ENCODE data around the gene TNS2. TPM values are rescaled to one million over a fixed set of nuclear protein-coding genes. Genes with fewer than 3 reads are reported as not detected.

Gene TNS2
- total RNA-seq, 1 donor from 2014 or later: 18.3 TPM

DNA sequence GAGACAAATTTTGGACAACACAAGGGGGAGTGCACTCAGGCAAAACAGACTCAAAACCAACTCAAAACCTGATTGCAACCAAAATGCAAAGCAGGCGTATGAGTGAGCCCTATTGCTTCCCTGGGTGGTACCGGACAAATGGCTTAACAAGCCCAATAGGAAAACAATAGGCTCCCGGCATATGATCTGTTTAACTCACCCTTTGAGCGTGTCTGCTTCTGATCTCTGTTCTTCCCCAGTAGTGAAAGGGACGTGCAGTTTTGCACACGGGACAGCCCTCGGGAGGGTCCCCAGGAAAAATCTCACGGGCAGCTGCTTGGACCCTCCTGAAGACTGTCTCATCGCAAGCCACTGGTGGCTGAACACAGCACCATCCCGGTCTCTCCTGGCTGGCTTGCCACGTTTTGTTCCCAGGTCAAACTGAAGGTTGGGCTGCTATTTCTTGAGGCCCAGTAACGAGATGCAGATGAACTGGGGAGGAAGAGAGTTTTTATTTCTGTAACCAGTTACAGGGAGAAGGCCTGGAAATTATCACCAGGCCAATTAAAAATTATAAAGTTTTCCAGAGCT, 63.4 kb downstream of the TNS2 start:
- DNase-seq (ENCODE audit: low read depth): no peak

DNA sequence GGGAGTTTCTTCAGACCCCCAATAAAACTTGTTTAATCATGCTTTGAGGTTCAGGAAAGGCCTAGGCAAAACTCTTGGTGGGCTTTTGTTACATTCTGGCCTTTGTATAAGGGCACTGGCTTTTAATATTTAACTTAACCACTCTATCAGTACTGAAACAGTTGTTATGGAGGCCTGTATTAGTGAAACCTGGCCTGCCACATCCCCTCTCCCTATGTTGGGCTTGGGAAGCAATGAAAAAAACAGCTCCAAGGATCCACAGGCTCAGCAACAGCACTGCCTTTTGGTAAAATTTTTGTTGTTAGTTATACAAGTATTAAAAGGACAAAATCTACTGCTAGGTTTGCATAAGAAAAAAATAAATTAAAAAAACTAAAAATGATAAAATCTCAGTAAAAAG, 64.1 kb downstream of the TNS2 start:
- DNase-seq (ENCODE audit: low read depth): no peak

Other genes with a start within 250 kb of the TNS2 start
- gene KRT4, start 235.9 kb upstream of the TNS2 start, total RNA-seq: not detected in 2 replicates
- gene KRT79, start 215.8 kb upstream of the TNS2 start, total RNA-seq: not detected in 2 replicates
- not detected in 2 replicates for gene KRT78, start 201.1 kb upstream of the TNS2 start, total RNA-seq
- gene KRT8, start 145.0 kb upstream of the TNS2 start, total RNA-seq: 390 and 919 TPM in 2 replicates
- 294 and 1,160 TPM in 2 replicates for gene KRT18, start 100.9 kb upstream of the TNS2 start, total RNA-seq
- 1,047 and 1,149 TPM in 2 replicates for gene EIF4B, start 43.6 kb upstream of the TNS2 start, total RNA-seq
- gene SPRYD3, start 29.3 kb downstream of the TNS2 start, total RNA-seq: 13.9 and 30.6 TPM in 2 replicates
- gene IGFBP6, start 47.6 kb downstream of the TNS2 start, total RNA-seq: 76.1 and 95.0 TPM in 2 replicates
- not detected in 2 replicates for gene SOAT2, start 53.4 kb downstream of the TNS2 start, total RNA-seq
- 7.6 and 20.7 TPM in 2 replicates for gene ZNF740, start 130.7 kb downstream of the TNS2 start, total RNA-seq
- 0.17 and 9.1 TPM in 2 replicates for gene CSAD, start 130.9 kb downstream of the TNS2 start, total RNA-seq
- 2.8 and 3.1 TPM in 2 replicates for gene ITGB7, start 157.2 kb downstream of the TNS2 start, total RNA-seq
- gene RARG, start 182.1 kb downstream of the TNS2 start, total RNA-seq: 5.2 and 14.6 TPM in 2 replicates
- 0.70 and 2.4 TPM in 2 replicates for gene ESPL1, start 218.2 kb downstream of the TNS2 start, total RNA-seq
- gene PFDN5, start 245.5 kb downstream of the TNS2 start, total RNA-seq: 323 and 327 TPM in 2 replicates
- gene MYG1, start 249.6 kb downstream of the TNS2 start, total RNA-seq: 28.4 and 42.9 TPM in 2 replicates

Data from renal cortical epithelial cell (primary cell).